ACC112 (cell line): ENCODE results near the gene RUNX1.
"Not testable (repeated sequence)": the region's sequence is repeated elsewhere in the genome, so short reads cannot be mapped to it uniquely, and the experiment has no call there.

Source experiments
- H2AFZ ChIP-seq: fragments of 200-600 bp; sonication (generic); one replicate; pipeline ENCODE4 v1.6.0; 2017; ENCODE audit warnings: antibody characterized with exemption, low read length; ENCODE audit not compliant: unreplicated experiment
- H3K27ac ChIP-seq: fragments of 200-600 bp; sonication (generic); 2 replicates; pipeline ENCODE4 v1.5.1; 2014; ENCODE audit warnings: low read depth, mild to moderate bottlenecking, antibody characterized with exemption, low read length, moderate library complexity
- H3K27me3 ChIP-seq: fragments of 200-600 bp; sonication (generic); 2 replicates; pipeline ENCODE4 v1.6.1; 2014; ENCODE audit warnings: mild to moderate bottlenecking, antibody characterized with exemption, low read length, moderate library complexity, mixed read lengths; ENCODE audit not compliant: insufficient read depth
- H3K36me3 ChIP-seq: fragments of 200-600 bp; sonication (generic); 2 replicates; pipeline ENCODE4 v1.6.1; 2016; ENCODE audit warnings: mild to moderate bottlenecking, antibody characterized with exemption, low read length, moderate library complexity, mixed read lengths; ENCODE audit not compliant: insufficient read depth
- H3K4me1 ChIP-seq: fragments of 200-600 bp; sonication (generic); one replicate; pipeline ENCODE4 v1.6.1; 2016; ENCODE audit warnings: low read length, mixed read lengths; ENCODE audit not compliant: insufficient read depth, unreplicated experiment, control insufficient read depth
- H3K4me3 ChIP-seq: fragments of 200-600 bp; sonication (generic); 2 replicates; pipeline ENCODE4 v1.5.1; 2014; ENCODE audit warnings: mild to moderate bottlenecking, low read depth, low read length
- H3K79me2 ChIP-seq: fragments of 200-600 bp; sonication (generic); one replicate; pipeline ENCODE4 v1.6.0; 2016; ENCODE audit warnings: low read length; ENCODE audit not compliant: control insufficient read depth, unreplicated experiment, insufficient read depth

RUNX1 gene

GRCh38 chr21:34959607-34960006 is 89.5 kb downstream of the RUNX1 start:
- Histone ChIP-seq H3K27ac (no peak overlapping the region), H3K4me3 (no peak overlapping the region), H2AFZ (no peak overlapping the region), H3K36me3 (no peaks in the 10 kb centered on the region), H3K4me1 (peaks cover 3% of the 10 kb centered on the region), H3K27me3 (no peaks in the 10 kb centered on the region), H3K79me2 (no peaks in the 10 kb centered on the region)

DNA sequence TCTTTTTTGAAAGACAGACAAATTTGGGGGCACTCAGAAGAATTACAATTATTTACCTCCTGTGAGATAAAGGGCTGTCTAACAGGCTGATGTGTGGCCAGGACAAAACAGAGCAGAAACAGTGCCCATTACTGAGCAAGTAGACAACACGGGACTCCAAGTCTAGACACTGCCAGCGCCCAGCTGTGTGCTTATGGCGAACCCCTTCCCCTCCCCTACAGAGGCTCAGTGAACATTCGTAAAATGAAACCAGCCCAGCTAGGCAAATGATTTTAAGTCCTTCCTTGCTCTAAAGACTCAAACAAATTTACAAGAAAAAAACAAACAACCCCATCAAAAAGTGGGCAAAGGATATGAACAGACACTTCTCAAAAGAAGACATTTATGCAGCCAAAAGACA is 91.1 kb downstream of the RUNX1 start:
- no peaks in the 10 kb centered on the region for H3K27me3 ChIP-seq
- H2AFZ ChIP-seq = no peak overlapping the region
- no peaks in the 10 kb centered on the region for H3K79me2 ChIP-seq
- H3K4me3 ChIP-seq = no peak overlapping the region
- no peaks in the 10 kb centered on the region for H3K4me1 ChIP-seq
- no peak overlapping the region for H3K27ac ChIP-seq
- no peaks in the 10 kb centered on the region for H3K36me3 ChIP-seq

DNA sequence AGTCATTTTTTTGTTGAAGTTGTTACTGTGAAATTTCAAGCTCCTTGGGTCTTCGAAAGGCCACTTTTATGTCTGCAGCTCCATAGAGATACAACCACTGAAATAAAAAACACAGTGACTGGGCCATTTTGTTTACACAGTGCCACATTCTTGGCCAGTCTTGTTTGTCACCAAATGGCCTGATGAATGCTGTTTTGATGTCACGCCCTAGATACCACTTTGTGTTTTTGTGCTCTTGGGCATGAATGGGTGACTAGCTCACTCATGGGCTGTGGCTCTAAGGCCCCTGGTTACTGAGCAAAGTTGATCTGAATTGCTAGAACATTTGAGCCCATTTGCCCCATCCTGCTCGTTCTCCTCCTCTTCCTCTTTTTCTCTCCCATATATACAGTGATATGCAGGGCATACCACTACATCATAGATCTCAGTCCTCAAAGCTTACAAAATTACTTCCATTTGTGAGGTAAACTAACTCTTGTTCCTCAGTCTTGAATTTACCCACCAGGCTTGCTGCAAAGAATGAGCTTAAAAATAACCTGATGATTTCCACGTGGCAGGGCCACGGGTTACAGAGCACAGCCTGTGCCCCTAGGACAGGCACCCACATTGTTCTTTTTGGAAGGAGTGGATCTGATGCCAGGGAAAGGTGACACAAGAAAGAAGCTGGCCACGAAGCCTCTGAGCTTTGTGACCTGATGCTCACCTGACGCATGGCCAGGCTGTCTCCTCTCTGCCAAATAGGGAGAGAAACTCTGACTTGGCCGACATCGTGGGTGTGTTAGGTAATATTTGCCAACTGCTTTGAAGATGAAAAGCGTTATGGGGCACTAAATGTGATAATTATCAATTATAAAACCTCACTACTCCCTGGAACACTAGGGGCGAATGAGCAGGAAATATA is 92.4 kb downstream of the RUNX1 start:
- H3K27me3 ChIP-seq = no peaks in the 10 kb centered on the region
- no peaks in the 10 kb centered on the region for H3K79me2 ChIP-seq
- no peaks in the 10 kb centered on the region for H3K36me3 ChIP-seq
- no peaks in the 10 kb centered on the region for H3K4me1 ChIP-seq
- H3K27ac ChIP-seq = no peak overlapping the region
- H3K4me3 ChIP-seq = no peak overlapping the region
- no peak overlapping the region for H2AFZ ChIP-seq

DNA sequence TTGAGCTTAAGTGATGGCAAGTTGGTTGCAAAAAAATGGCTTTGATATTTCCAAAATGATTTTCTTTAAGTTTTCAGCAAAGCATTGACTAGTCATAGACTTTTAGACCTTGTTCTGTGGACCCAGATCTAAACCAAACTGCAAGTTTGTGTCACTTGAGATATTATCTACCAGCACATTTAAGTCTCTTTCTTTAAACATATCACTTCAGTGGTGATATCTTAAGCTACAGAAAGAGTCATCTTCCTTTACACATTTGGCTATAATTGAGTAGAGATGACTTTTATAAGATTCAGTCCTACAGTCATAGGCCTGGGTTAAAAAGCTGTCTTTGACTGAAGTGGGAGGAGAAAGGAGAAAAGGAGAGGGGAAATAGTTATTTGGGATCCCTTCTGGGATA is 95.2 kb downstream of the RUNX1 start:
- Histone ChIP-seq H3K4me3 (no peak overlapping the region), H3K27me3 (no peaks in the 10 kb centered on the region), H3K27ac (no peak overlapping the region), H3K79me2 (no peaks in the 10 kb centered on the region), H2AFZ (no peak overlapping the region), H3K36me3 (no peaks in the 10 kb centered on the region), H3K4me1 (no peaks in the 10 kb centered on the region)

GRCh38 chr21:34952701-34953100 is 96.4 kb downstream of the RUNX1 start:
- Histone ChIP-seq H3K36me3 (no peaks in the 10 kb centered on the region), H3K4me3 (no peak overlapping the region), H3K27ac (no peak overlapping the region), H3K79me2 (no peaks in the 10 kb centered on the region), H2AFZ (no peak overlapping the region), H3K4me1 (no peaks in the 10 kb centered on the region), H3K27me3 (no peaks in the 10 kb centered on the region)

GRCh38 chr21:34951868-34952267 is 97.2 kb downstream of the RUNX1 start:
- not testable (repeated sequence) for H3K36me3 ChIP-seq, H3K4me3 ChIP-seq, H3K79me2 ChIP-seq

GRCh38 chr21:34950980-34951379 is 98.1 kb downstream of the RUNX1 start:
- H3K36me3 ChIP-seq = no peaks in the 10 kb centered on the region
- no peaks in the 10 kb centered on the region for H3K79me2 ChIP-seq
- no peak overlapping the region for H3K27ac ChIP-seq
- H3K27me3 ChIP-seq = no peaks in the 10 kb centered on the region
- no peaks in the 10 kb centered on the region for H3K4me1 ChIP-seq
- no peak overlapping the region for H3K4me3 ChIP-seq
- no peak overlapping the region for H2AFZ ChIP-seq

More at GRCh38 chr21:34951868-34952267, 97.2 kb downstream of the RUNX1 start:
- not testable (repeated sequence) for H3K27ac ChIP-seq, H3K27me3 ChIP-seq, H3K4me1 ChIP-seq, H2AFZ ChIP-seq

- Histone ChIP-seq H3K79me2 (no peaks in the 10 kb centered on the region), H3K36me3 (no peaks in the 10 kb centered on the region), H3K27ac (no peak overlapping the region), H3K4me1 (no peaks in the 10 kb centered on the region), H2AFZ (no peak overlapping the region), H3K27me3 (no peaks in the 10 kb centered on the region), H3K4me3 (no peak overlapping the region)
Observed at GRCh38 chr21:34949499-34949898, 99.6 kb downstream of the RUNX1 start.

GRCh38 chr21:34949030-34949429 is 100.1 kb downstream of the RUNX1 start:
- no peaks in the 10 kb centered on the region for H3K36me3 ChIP-seq

GRCh38 chr21:34948157-34948556 is 100.9 kb downstream of the RUNX1 start:
- Histone ChIP-seq H3K36me3 (no peaks in the 10 kb centered on the region), H3K79me2 (no peaks in the 10 kb centered on the region), H3K4me1 (no peaks in the 10 kb centered on the region), H3K4me3 (no peak overlapping the region), H3K27ac (no peak overlapping the region), H3K27me3 (no peaks in the 10 kb centered on the region), H2AFZ (no peak overlapping the region)

More at GRCh38 chr21:34949030-34949429, 100.1 kb downstream of the RUNX1 start:
- H3K4me1 ChIP-seq = no peaks in the 10 kb centered on the region
- H3K27ac ChIP-seq = no peak overlapping the region
- H3K79me2 ChIP-seq = no peaks in the 10 kb centered on the region
- H3K4me3 ChIP-seq = no peak overlapping the region
- H3K27me3 ChIP-seq = no peaks in the 10 kb centered on the region
- H2AFZ ChIP-seq = no peak overlapping the region

DNA sequence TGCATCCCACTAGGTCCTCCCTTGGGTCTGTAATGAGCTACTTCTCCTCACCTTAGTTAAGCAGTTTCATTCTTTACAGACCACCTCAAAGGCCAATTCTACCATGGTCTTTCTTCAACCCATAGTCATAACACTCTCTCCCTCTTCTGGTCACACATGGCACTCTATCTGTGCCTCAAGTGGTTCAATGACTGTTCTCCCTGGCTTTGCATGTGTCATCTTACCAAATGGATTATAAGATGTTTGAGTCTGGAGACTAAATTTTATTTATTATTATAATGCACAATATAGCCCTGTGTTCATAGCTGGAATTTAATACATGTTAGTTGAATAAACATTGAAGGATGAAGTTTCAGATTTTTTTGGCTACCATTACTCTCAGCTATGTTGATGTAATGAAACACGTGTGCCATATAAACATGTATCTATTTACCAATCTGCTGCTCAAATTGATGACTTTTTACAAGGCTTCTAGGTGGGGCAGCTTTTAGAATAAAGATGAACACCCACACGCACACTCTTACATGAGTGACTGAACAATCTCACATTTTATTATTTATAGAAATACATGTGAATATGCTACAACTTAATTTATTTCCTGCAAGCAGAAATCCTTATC is 102.1 kb downstream of the RUNX1 start:
- Histone ChIP-seq H3K79me2 (no peaks in the 10 kb centered on the region), H3K27ac (no peak overlapping the region), H3K27me3 (no peaks in the 10 kb centered on the region), H2AFZ (no peak overlapping the region), H3K4me3 (no peak overlapping the region), H3K4me1 (no peaks in the 10 kb centered on the region), H3K36me3 (no peaks in the 10 kb centered on the region)
